Endodermal cell (in vitro differentiated cells): Measurements from ENCODE around the gene RNU6-9. TPM values are rescaled to one million over a fixed set of nuclear protein-coding genes. Genes with fewer than 3 reads are reported as not detected.
A peak's percentile ranks its signal among the peaks of the same experiment; 100 is the strongest.

Experiments used
- DNase-seq: peaks from one replicate; pipeline ENCODE4 v3.0.0-alpha.2; 2017
- H3K27ac ChIP-seq: 2 replicates; pipeline ENCODE4 v1.5.1; 2013; ENCODE audit warnings: mild to moderate bottlenecking, low read depth, low read length, moderate library complexity
- H3K27me3 ChIP-seq: 2 replicates; pipeline ENCODE4 v1.6.1; 2013; ENCODE audit warnings: mild to moderate bottlenecking, low read length, moderate library complexity; ENCODE audit not compliant: insufficient read depth, control insufficient read depth, poor library complexity, severe bottlenecking
- H3K36me3 ChIP-seq: 2 replicates; pipeline ENCODE4 v1.7.0; 2013; ENCODE audit warnings: mild to moderate bottlenecking, low read length, moderate library complexity; ENCODE audit not compliant: control insufficient read depth, insufficient read depth
- H3K4me1 ChIP-seq: one replicate; pipeline ENCODE4 v1.7.0; 2013; ENCODE audit warnings: low read length; ENCODE audit not compliant: control insufficient read depth, insufficient read depth
- H3K4me3 ChIP-seq: 2 replicates; pipeline ENCODE4 v1.5.1; 2013; ENCODE audit warnings: mild to moderate bottlenecking, low read length, moderate library complexity
- H3K9ac ChIP-seq: 2 replicates; pipeline ENCODE4 v1.6.1; 2013; ENCODE audit warnings: mild to moderate bottlenecking, low read length, moderate library complexity; ENCODE audit not compliant: poor library complexity, severe bottlenecking; ENCODE audit errors: extremely low read depth
- H3K9me3 ChIP-seq: 2 replicates; pipeline ENCODE4 v1.6.1; 2013; ENCODE audit warnings: mild to moderate bottlenecking, low read length, moderate library complexity; ENCODE audit not compliant: control insufficient read depth
- H3K27ac Mint-ChIP-seq: 2 replicates; pipeline ENCODE4 v1.8.0; 2020; ENCODE audit warnings: mixed read lengths
- H3K27me3 Mint-ChIP-seq: 2 replicates; pipeline ENCODE4 v1.8.0; 2021; ENCODE audit warnings: mild to moderate bottlenecking, mixed read lengths; ENCODE audit not compliant: insufficient read depth
- H3K36me3 Mint-ChIP-seq: 2 replicates; pipeline ENCODE4 v1.8.0; 2020; ENCODE audit warnings: low read depth, mixed read lengths
- H3K4me1 Mint-ChIP-seq: 2 replicates; pipeline ENCODE4 v1.8.0; 2020; ENCODE audit warnings: mixed read lengths
- H3K4me3 Mint-ChIP-seq: 2 replicates; pipeline ENCODE4 v1.8.0; 2020; ENCODE audit warnings: mild to moderate bottlenecking, moderate library complexity, mixed read lengths
- H3K9me3 Mint-ChIP-seq: 2 replicates; pipeline ENCODE4 v1.8.0; 2020; ENCODE audit warnings: mild to moderate bottlenecking, mixed read lengths
- CTCF ChIP-seq: fragments of 200-600 bp; sonication (generic); conservative IDR thresholded peaks from 2 replicates; pipeline ENCODE4 v1.5.0; 2021; ENCODE audit warnings: antibody characterized with exemption, mild to moderate bottlenecking
- WGBS, 2 experiments: methylation state at CpG; one replicate each; pipeline versions ENCODE4 v1.1.5 to v1.1.7; 2013; ENCODE audit warnings: missing lambda C conversion rate in 2 of 2, mixed read lengths in 1 of 2; ENCODE audit not compliant: insufficient coverage in 1 of 2, insufficient read length in 1 of 2; 5-methylcytosine and 5-hydroxymethylcytosine counted together
- long read RNA-seq, 4 experiments: library from polyadenylated mRNA in 2 of 4; library from RNA in 1 of 4; library from capped mRNA in 1 of 4; stranded (forward) in 3 of 4; unstranded in 1 of 4; transcript quantifications; one replicate each; pipeline ENCODE4 v2.0.0, GENCODE V29; 2020 to 2021; ENCODE audit warnings: inconsistent platforms in 1 of 4
- polyA plus RNA-seq, 2 experiments: library from polyadenylated mRNA; stranded (reverse); fragments of 50-300 nt; gene quantifications; one replicate each; pipeline ENCODE4 v1.2.3, GENCODE V29; 2013
- total RNA-seq, 2 donors: library from RNA; stranded (reverse); fragmentation: NEBNext Ultra II Directional in 1 of 2; extraction: Animal tissue kit (Norgen Biotek cat#: 25700) in 1 of 2; gene quantifications; 2 replicates in 1 of 2; 3 replicates in 1 of 2; pipeline ENCODE4 v1.2.1, GENCODE V29; 2021

RNU6-9 gene
- not detected for total RNA-seq
- under 0.01 TPM for polyA plus RNA-seq (2013, experiment 1 of 2)
- under 0.01 TPM for polyA plus RNA-seq (2013, experiment 2 of 2)
- long read RNA-seq, experiment 1, result 0 reads
- long read RNA-seq, experiment 2, result 0 reads
- long read RNA-seq, experiment 3, result 0 reads
- long read RNA-seq, experiment 4, result 0 reads

GRCh38 chr19:892894-893689 lies at the start of gene RNU6-9, which contains the start of gene MED16:
RNU6-9 (plus strand) TSS chr19:893484.
MED16 (minus strand) TSS chr19:893187; CDS start chr19:891131, 2,056 bp downstream.
- H3K9me3 Mint-ChIP-seq, result no peaks in the 10 kb centered on the region
- Histone ChIP-seq H3K27me3 (no peaks in the 10 kb centered on the region), H3K36me3 (peaks cover 33% of the 10 kb centered on the region), H3K4me3 (peak within 1 kb of the TSS; percentile 89), H3K4me1 (no peaks in the 10 kb centered on the region), H3K9me3 (no peaks in the 10 kb centered on the region), H3K27ac (peak within 1 kb of the TSS; percentile 95), H3K9ac (peak within 1 kb of the TSS; percentile 70)
- peaks cover 22% of the 10 kb centered on the region for H3K36me3 Mint-ChIP-seq
- WGBS, 2 experiments, result 2% methylated on average over 37 to 66 of the region's 69 CpGs
- H3K4me3 Mint-ChIP-seq, result peak within 1 kb of the TSS; percentile 72
- DNase-seq, result peak; percentile 95
- H3K4me1 Mint-ChIP-seq, result peaks cover 2% of the 10 kb centered on the region
- TF ChIP-seq CTCF, result no peak
- peak within 1 kb of the TSS; percentile 99 for H3K27ac Mint-ChIP-seq
- no peaks in the 10 kb centered on the region for H3K27me3 Mint-ChIP-seq

- TF ChIP-seq CTCF, result no peak
- Histone ChIP-seq H3K9me3 (no peaks in the 10 kb centered on the region), H3K9ac (no peak overlapping the region), H3K27me3 (peaks cover 31% of the 10 kb centered on the region), H3K27ac (no peak overlapping the region), H3K4me3 (no peak overlapping the region), H3K36me3 (no peaks in the 10 kb centered on the region), H3K4me1 (no peaks in the 10 kb centered on the region)
- DNase-seq, result no peak
- H3K9me3 Mint-ChIP-seq, result no peaks in the 10 kb centered on the region
- no peak overlapping the region for H3K4me3 Mint-ChIP-seq
- peaks cover 49% of the 10 kb centered on the region for H3K27me3 Mint-ChIP-seq
- H3K27ac Mint-ChIP-seq, result no peak overlapping the region
- no peaks in the 10 kb centered on the region for H3K4me1 Mint-ChIP-seq
- no peaks in the 10 kb centered on the region for H3K36me3 Mint-ChIP-seq
- 15 to 18% methylated on average over 17 to 43 of the region's 70 CpGs for WGBS, 2 experiments
Measured at GRCh38 chr19:843836-844545, 49.3 kb upstream of the RNU6-9 start.

GRCh38 chr19:844546-844971 lies 48.7 kb upstream of the RNU6-9 start:
- H3K27ac ChIP-seq, result no peak overlapping the region
- H3K36me3 ChIP-seq, result no peaks in the 10 kb centered on the region
- H3K9ac ChIP-seq, result no peak overlapping the region
- no peak overlapping the region for H3K4me3 ChIP-seq
- Mint-ChIP-seq H3K27ac (no peak overlapping the region), H3K9me3 (no peaks in the 10 kb centered on the region), H3K4me3 (no peak overlapping the region), H3K36me3 (no peaks in the 10 kb centered on the region), H3K4me1 (no peaks in the 10 kb centered on the region), H3K27me3 (peaks cover 49% of the 10 kb centered on the region)
- 55 to 69% methylated on average over 6 to 11 of the region's 11 CpGs for WGBS, 2 experiments
- no peaks in the 10 kb centered on the region for H3K4me1 ChIP-seq
- DNase-seq, result no peak
- no peak for TF ChIP-seq CTCF
- H3K27me3 ChIP-seq, result peaks cover 31% of the 10 kb centered on the region
- H3K9me3 ChIP-seq, result no peaks in the 10 kb centered on the region
